IMR-90 (cell line): ENCODE measurements around the gene RGMB. TPM values are rescaled to one million over a fixed set of nuclear protein-coding genes. Genes with fewer than 3 reads are reported as not detected.

Experiments
- ATAC-seq: fragments of 200-7000 bp; cut with Tn5 transposase; 2 replicates; pipeline ENCODE4 v1.9.1; 2020; ENCODE audit warnings: low read depth, mild to moderate bottlenecking, moderate library complexity
- BruUV-seq: library from RNA; stranded (reverse); fragments of 400-500 nt; replicated peaks from 2 replicates; lab custom pipeline; 2021; lab: Mats Ljungman, UMichigan
- CTCF ChIA-PET: fragments of 300-600 bp; formaldehyde crosslinking; extraction: SDS; loops from one replicate; lab custom pipeline; 2021; ENCODE audit warnings: antibody characterized with exemption; lab: Yijun Ruan, JAX
- POLR2A ChIA-PET: fragments of 300-600 bp; sonication (Branson Sonifier 250); formaldehyde crosslinking; loops from one replicate; lab custom pipeline; 2022; ENCODE audit warnings: antibody characterized with exemption; ENCODE audit not compliant: unreplicated experiment; lab: Charles Lee
- DNase-seq: peaks from one replicate; pipeline ENCODE4 v3.0.0; 2013
- H2AFZ ChIP-seq: replicated peaks from 2 replicates; pipeline ENCODE3; 2013; ENCODE audit warnings: low read length, mild to moderate bottlenecking; ENCODE audit not compliant: poor library complexity
- H2AK5ac ChIP-seq: 2 replicates; pipeline ENCODE4 v1.6.1; 2013; ENCODE audit warnings: low read depth, low read length, inconsistent platforms
- H2AK9ac ChIP-seq: replicated peaks from 2 replicates; pipeline ENCODE3; 2013; ENCODE audit warnings: mild to moderate bottlenecking, low read depth, low read length, moderate library complexity; ENCODE audit not compliant: poor library complexity
- H2BK120ac ChIP-seq: 2 replicates; pipeline ENCODE4 v1.6.1; 2013; ENCODE audit warnings: low read depth, low read length, inconsistent platforms
- H2BK15ac ChIP-seq: 3 replicates; pipeline ENCODE4 v1.6.1; 2013; ENCODE audit warnings: low read depth, low read length, inconsistent platforms
- H2BK20ac ChIP-seq: 2 replicates; pipeline ENCODE4 v1.6.1; 2013; ENCODE audit warnings: low read depth, mild to moderate bottlenecking, inconsistent platforms, low read length, moderate library complexity
- H2BK5ac ChIP-seq: 2 replicates; pipeline ENCODE4 v1.6.1; 2013; ENCODE audit warnings: mild to moderate bottlenecking, low read depth, low read length, inconsistent platforms; ENCODE audit not compliant: poor library complexity, severe bottlenecking
- H3K14ac ChIP-seq: replicated peaks from 2 replicates; pipeline ENCODE4 v1.6.1; 2013; ENCODE audit warnings: low read depth, low read length, inconsistent platforms
- H3K18ac ChIP-seq: 2 replicates; pipeline ENCODE4 v1.6.1; 2013; ENCODE audit warnings: low read depth, low read length, control low read depth
- H3K23ac ChIP-seq: 2 replicates; pipeline ENCODE4 v1.6.1; 2013; ENCODE audit warnings: low read depth, low read length, inconsistent platforms
- H3K27ac ChIP-seq: 2 replicates; pipeline ENCODE4 v1.5.1; 2013; ENCODE audit warnings: mild to moderate bottlenecking, control low read depth, low read length; ENCODE audit not compliant: insufficient read depth
- H3K27me3 ChIP-seq: 2 replicates; pipeline ENCODE4 v1.6.1; 2013; ENCODE audit warnings: low read length; ENCODE audit not compliant: control insufficient read depth, insufficient read depth
- H3K36me3 ChIP-seq: 2 replicates; pipeline ENCODE4 v1.6.1; 2013; ENCODE audit warnings: low read length, mixed read lengths; ENCODE audit not compliant: control insufficient read depth, insufficient read depth
- H3K4ac ChIP-seq: 2 replicates; pipeline ENCODE4 v1.6.1; 2013; ENCODE audit warnings: low read depth, low read length, inconsistent platforms
- H3K4me1 ChIP-seq: 2 replicates; pipeline ENCODE4 v1.6.1; 2013; ENCODE audit warnings: low read length, mixed read lengths; ENCODE audit not compliant: control insufficient read depth, insufficient read depth
- H3K4me2 ChIP-seq: 2 replicates; pipeline ENCODE4 v1.6.1; 2013; ENCODE audit warnings: low read depth, mild to moderate bottlenecking, control low read depth, low read length, moderate library complexity
- H3K4me3 ChIP-seq: 2 replicates; pipeline ENCODE4 v1.5.1; 2013; ENCODE audit warnings: low read depth, mild to moderate bottlenecking, control low read depth, low read length, moderate library complexity; ENCODE audit not compliant: insufficient read depth
- H3K56ac ChIP-seq: 2 replicates; pipeline ENCODE4 v1.6.1; 2013; ENCODE audit warnings: low read length, inconsistent platforms; ENCODE audit not compliant: insufficient read depth; ENCODE audit errors: extremely low read depth
- H3K79me1 ChIP-seq, 2 experiments: 2 replicates each; pipeline ENCODE4 v1.6.1; 2013; ENCODE audit warnings: low read length in 2 of 2, inconsistent platforms in 1 of 2, low read depth in 1 of 2
- H3K9ac ChIP-seq: 2 replicates; pipeline ENCODE4 v1.6.1; 2013; ENCODE audit warnings: low read depth, low read length, control low read depth
- H3K9me1 ChIP-seq: 2 replicates; pipeline ENCODE4 v1.6.1; 2013; ENCODE audit warnings: low read length, inconsistent platforms; ENCODE audit not compliant: insufficient read depth
- H3K9me3 ChIP-seq: 2 replicates; pipeline ENCODE4 v1.6.1; 2013; ENCODE audit warnings: low read length; ENCODE audit not compliant: control insufficient read depth, insufficient read depth
- H4K20me1 ChIP-seq: 2 replicates; pipeline ENCODE4 v1.6.1; 2013; ENCODE audit warnings: low read length, inconsistent platforms; ENCODE audit not compliant: insufficient read depth
- H4K5ac ChIP-seq: 2 replicates; pipeline ENCODE4 v1.6.1; 2013; ENCODE audit warnings: mild to moderate bottlenecking, low read depth, low read length, control low read depth
- H4K8ac ChIP-seq, 2 experiments: 2 replicates each; pipeline ENCODE4 v1.6.1; 2013; ENCODE audit warnings: low read depth in 2 of 2, low read length in 2 of 2, control low read depth in 1 of 2, inconsistent platforms in 1 of 2
- H4K91ac ChIP-seq: 2 replicates; pipeline ENCODE4 v1.6.1; 2013; ENCODE audit warnings: low read depth, low read length, inconsistent platforms; ENCODE audit not compliant: insufficient read depth
- BHLHE40 ChIP-seq: fragments of 150-350 bp; IDR thresholded peaks from 2 replicates; pipeline ENCODE4 v1.6.1; 2016; ENCODE audit warnings: mild to moderate bottlenecking, low read depth, low read length
- CEBPB ChIP-seq: IDR thresholded peaks from 2 replicates; pipeline ENCODE4 v1.6.1; 2012; ENCODE audit warnings: low read depth, low read length, improper control_type of control experiment
- CHD1 ChIP-seq: IDR thresholded peaks from 2 replicates; pipeline ENCODE4 v1.6.1; 2012; ENCODE audit warnings: low read depth, low read length, improper control_type of control experiment
- FOS ChIP-seq: fragments of 150-350 bp; IDR thresholded peaks from 2 replicates; pipeline ENCODE4 v1.6.1; 2016; ENCODE audit warnings: low read depth, low read length
- MAFK ChIP-seq: IDR thresholded peaks from 2 replicates; pipeline ENCODE4 v1.6.1; 2012; ENCODE audit warnings: low read depth, low read length, improper control_type of control experiment
- MAZ ChIP-seq: IDR thresholded peaks from 2 replicates; pipeline ENCODE4 v1.6.1; 2012; ENCODE audit warnings: low read depth, mild to moderate bottlenecking, low read length, improper control_type of control experiment, moderate library complexity, borderline replicate concordance
- MXI1 ChIP-seq: IDR thresholded peaks from 2 replicates; pipeline ENCODE4 v1.6.1; 2012; ENCODE audit warnings: low read depth, mild to moderate bottlenecking, low read length, moderate library complexity, borderline replicate concordance
- NFE2L2 ChIP-seq: fragments of 150-350 bp; IDR thresholded peaks from 2 replicates; pipeline ENCODE4 v1.6.1; 2016; ENCODE audit warnings: low read depth, mild to moderate bottlenecking, low read length
- POLR2A ChIP-seq: IDR thresholded peaks from 2 replicates; pipeline ENCODE4 v1.6.1; 2012; ENCODE audit warnings: mild to moderate bottlenecking, low read depth, low read length
- RAD21 ChIP-seq: IDR thresholded peaks from 2 replicates; pipeline ENCODE4 v1.6.1; 2012; ENCODE audit warnings: low read length, improper control_type of control experiment
- RCOR1 ChIP-seq: IDR thresholded peaks from 2 replicates; pipeline ENCODE4 v1.6.1; 2012; ENCODE audit warnings: mild to moderate bottlenecking, low read length, improper control_type of control experiment; ENCODE audit not compliant: insufficient replicate concordance
- RFX5 ChIP-seq: IDR thresholded peaks from 2 replicates; pipeline ENCODE4 v1.8.0; 2012; ENCODE audit warnings: low read depth, mild to moderate bottlenecking, low read length, moderate library complexity
- SMC3 ChIP-seq: fragments of 150-350 bp; IDR thresholded peaks from 2 replicates; pipeline ENCODE4 v1.6.1; 2016; ENCODE audit warnings: low read depth, mild to moderate bottlenecking, antibody characterized with exemption, low read length, moderate library complexity
- WGBS, 2 experiments: methylation state at CpG; one replicate each; pipeline versions ENCODE4 v1.1.5 to v1.1.7; 2013; ENCODE audit warnings: missing lambda C conversion rate in 2 of 2; ENCODE audit not compliant: insufficient read length in 1 of 2; ENCODE audit errors: extremely low coverage in 2 of 2; 5-methylcytosine and 5-hydroxymethylcytosine counted together
- dilution Hi-C: fragments of 300-500 bp; cut with HindIII; formaldehyde crosslinking; loops from one replicate; pipeline ENCODE4 v1.14.3; 2018; ENCODE audit warnings: low sequenced_read_pairs; ENCODE audit not compliant: unreplicated experiment
- in situ Hi-C: fragments of 300-500 bp; cut with MboI; formaldehyde crosslinking; loops from 3 replicates; pipeline ENCODE4 v1.14.3; 2019; ENCODE audit warnings: low sequenced_read_pairs, inconsistent platforms, mixed read lengths
- intact Hi-C: fragments of 100-400 bp; cut with micrococcal nuclease; formaldehyde crosslinking; loops from 2 replicates; pipeline ENCODE4 v1.10.0; 2022
- polyA plus RNA-seq, 3 experiments: library from polyadenylated mRNA; depleted of rRNA; stranded (reverse); fragments of >200 nt; gene quantifications; 2 replicates each; pipeline ENCODE4 v1.2.3, GENCODE V29; 2012; ENCODE audit warnings: low replicate concordance in 1 of 3
- total RNA-seq: library from RNA; depleted of rRNA; stranded (reverse); fragments of >200 nt; gene quantifications from 2 replicates; pipeline ENCODE4 v1.2.3, GENCODE V29; 2012
- TF ChIP-seq, protein P1 (sequence below): conservative IDR thresholded peaks from 2 replicates; pipeline ENCODE4 v1.5.1; 2012; ENCODE audit warnings: mild to moderate bottlenecking, low read depth, low read length, improper control_type of control experiment
- TF ChIP-seq, protein P2 (sequence below): fragments of 150-350 bp; IDR thresholded peaks from 2 replicates; pipeline ENCODE4 v1.6.1; 2017; ENCODE audit warnings: mild to moderate bottlenecking, antibody characterized with exemption, low read length, low read depth
- TF ChIP-seq, protein P3 (sequence below): fragments of 150-350 bp; IDR thresholded peaks from 2 replicates; pipeline ENCODE4 v1.6.1; 2016; ENCODE audit warnings: low read depth, mild to moderate bottlenecking, low read length, moderate library complexity, borderline replicate concordance

Gene RGMB
- total and polyA plus RNA-seq, 2 of the 4 experiments (the other 2 are of a cell fraction): 74.4 to 129 TPM

DNA sequence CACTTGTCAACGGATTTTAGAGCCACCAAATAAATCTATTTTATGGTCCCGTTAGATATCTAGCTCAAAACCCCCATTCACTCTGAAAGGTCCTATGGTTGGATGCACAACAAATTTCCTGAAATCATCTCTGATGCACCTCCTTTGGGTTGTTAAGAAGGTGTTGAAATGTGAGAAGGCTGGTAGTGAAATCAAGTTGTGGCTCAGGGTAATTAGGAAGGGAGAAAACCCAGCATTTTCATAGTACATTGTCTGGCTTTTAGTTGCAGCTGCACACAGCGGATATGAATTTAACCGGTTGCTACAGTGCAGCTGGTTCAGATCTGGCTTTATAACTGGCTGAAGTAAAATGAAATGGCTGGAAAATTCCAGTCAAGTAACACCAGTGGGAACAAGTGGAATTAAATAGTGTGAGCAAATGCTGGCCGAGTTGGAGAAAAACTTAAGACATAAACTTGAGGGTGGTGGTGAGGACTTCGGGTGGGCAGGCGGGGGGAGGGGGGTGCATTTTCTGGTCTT is 17.6 kb downstream of the RGMB start:
- Histone ChIP-seq H2BK5ac (no peak overlapping the region), H3K4ac (no peak overlapping the region), H2AK5ac (no peak overlapping the region), H2AK9ac (no peak overlapping the region), H3K9ac (no peak overlapping the region), H3K4me2 (no peak overlapping the region), H3K27ac (no peak overlapping the region), H3K79me1 (peaks cover 20 to 72% of the 10 kb centered on the region in 2 experiments), H3K23ac (no peak overlapping the region), H3K18ac (no peak overlapping the region), H2BK120ac (no peak overlapping the region), H3K27me3 (no peaks in the 10 kb centered on the region), H2BK15ac (no peak overlapping the region), H4K8ac (no peak overlapping the region), H4K91ac (no peak overlapping the region), H3K56ac (no peak overlapping the region), H2AFZ (no peak overlapping the region), H2BK20ac (no peak overlapping the region), H4K5ac (no peak overlapping the region), H3K14ac (no peak overlapping the region), H3K36me3 (peaks cover 29% of the 10 kb centered on the region), H4K20me1 (peaks cover 97% of the 10 kb centered on the region), H3K4me1 (peaks cover 10% of the 10 kb centered on the region), H3K9me3 (no peaks in the 10 kb centered on the region), H3K9me1 (peaks cover 19% of the 10 kb centered on the region), H3K4me3 (no peak overlapping the region)
- DNase-seq (no peak), ATAC-seq (no peak)
- CTCF ChIA-PET: no interaction called here
- 80% methylated on average over 1 of the region's 7 CpGs; no CpG with 5 or more reads in 1 of the 2 experiments for WGBS, 2 experiments
- dilution Hi-C loops (no loop called here), in situ Hi-C loops (loop anchor here (25.0 kb wide), 1 partner anchor 1254 kb away; no protein-coding TSS in a partner anchor), intact Hi-C loops (no loop called here)
- no peak for TF ChIP-seq MXI1
- no peak for TF ChIP-seq MAFK
- TF ChIP-seq, protein P1, sequence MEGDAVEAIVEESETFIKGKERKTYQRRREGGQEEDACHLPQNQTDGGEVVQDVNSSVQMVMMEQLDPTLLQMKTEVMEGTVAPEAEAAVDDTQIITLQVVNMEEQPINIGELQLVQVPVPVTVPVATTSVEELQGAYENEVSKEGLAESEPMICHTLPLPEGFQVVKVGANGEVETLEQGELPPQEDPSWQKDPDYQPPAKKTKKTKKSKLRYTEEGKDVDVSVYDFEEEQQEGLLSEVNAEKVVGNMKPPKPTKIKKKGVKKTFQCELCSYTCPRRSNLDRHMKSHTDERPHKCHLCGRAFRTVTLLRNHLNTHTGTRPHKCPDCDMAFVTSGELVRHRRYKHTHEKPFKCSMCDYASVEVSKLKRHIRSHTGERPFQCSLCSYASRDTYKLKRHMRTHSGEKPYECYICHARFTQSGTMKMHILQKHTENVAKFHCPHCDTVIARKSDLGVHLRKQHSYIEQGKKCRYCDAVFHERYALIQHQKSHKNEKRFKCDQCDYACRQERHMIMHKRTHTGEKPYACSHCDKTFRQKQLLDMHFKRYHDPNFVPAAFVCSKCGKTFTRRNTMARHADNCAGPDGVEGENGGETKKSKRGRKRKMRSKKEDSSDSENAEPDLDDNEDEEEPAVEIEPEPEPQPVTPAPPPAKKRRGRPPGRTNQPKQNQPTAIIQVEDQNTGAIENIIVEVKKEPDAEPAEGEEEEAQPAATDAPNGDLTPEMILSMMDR: no peak
- TF ChIP-seq CHD1: no peak
- no peak for TF ChIP-seq BHLHE40
- TF ChIP-seq, protein P2, sequence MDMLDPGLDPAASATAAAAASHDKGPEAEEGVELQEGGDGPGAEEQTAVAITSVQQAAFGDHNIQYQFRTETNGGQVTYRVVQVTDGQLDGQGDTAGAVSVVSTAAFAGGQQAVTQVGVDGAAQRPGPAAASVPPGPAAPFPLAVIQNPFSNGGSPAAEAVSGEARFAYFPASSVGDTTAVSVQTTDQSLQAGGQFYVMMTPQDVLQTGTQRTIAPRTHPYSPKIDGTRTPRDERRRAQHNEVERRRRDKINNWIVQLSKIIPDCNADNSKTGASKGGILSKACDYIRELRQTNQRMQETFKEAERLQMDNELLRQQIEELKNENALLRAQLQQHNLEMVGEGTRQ: no peak
- TF ChIP-seq RCOR1: no peak
- TF ChIP-seq FOS: no peak
- TF ChIP-seq MAZ: no peak
- no peak; the same call in 1 of the 2 replicates for TF ChIP-seq POLR2A
- TF ChIP-seq RFX5: no peak
- TF ChIP-seq, protein P3, sequence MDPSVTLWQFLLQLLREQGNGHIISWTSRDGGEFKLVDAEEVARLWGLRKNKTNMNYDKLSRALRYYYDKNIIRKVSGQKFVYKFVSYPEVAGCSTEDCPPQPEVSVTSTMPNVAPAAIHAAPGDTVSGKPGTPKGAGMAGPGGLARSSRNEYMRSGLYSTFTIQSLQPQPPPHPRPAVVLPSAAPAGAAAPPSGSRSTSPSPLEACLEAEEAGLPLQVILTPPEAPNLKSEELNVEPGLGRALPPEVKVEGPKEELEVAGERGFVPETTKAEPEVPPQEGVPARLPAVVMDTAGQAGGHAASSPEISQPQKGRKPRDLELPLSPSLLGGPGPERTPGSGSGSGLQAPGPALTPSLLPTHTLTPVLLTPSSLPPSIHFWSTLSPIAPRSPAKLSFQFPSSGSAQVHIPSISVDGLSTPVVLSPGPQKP: no peak
- TF ChIP-seq RAD21: no peak
- no peak for TF ChIP-seq NFE2L2
- TF ChIP-seq CEBPB: no peak
- TF ChIP-seq SMC3: no peak
- POLR2A ChIA-PET: no interaction called here
- no TSS peak for BruUV-seq
